GM21381 (cell line): ENCODE data around the gene CD226.
A peak's percentile ranks its signal among the peaks of the same experiment; 100 is the strongest.
"Not testable (repeated sequence)": the region's sequence is repeated elsewhere in the genome, so short reads cannot be mapped to it uniquely, and the experiment has no call there.

Experiments
- ATAC-seq: cut with Tn5 transposase; IDR thresholded peaks from one replicate; pipeline ENCODE4 v1.9.1; 2021; ENCODE audit warnings: mild to moderate bottlenecking, moderate library complexity; ENCODE audit not compliant: unreplicated experiment

The CD226 gene

GRCh38 chr18:69876490-69876889, 71.2 kb downstream of the CD226 start:
- ATAC-seq = no peak

GRCh38 chr18:69874058-69874457, 73.6 kb downstream of the CD226 start:
- ATAC-seq = no peak

- ATAC-seq = no peak
These were observed 75.0 kb downstream of the CD226 start for GRCh38 chr18:69872661-69873060.

- ATAC-seq = no peak
These were observed 76.3 kb downstream of the CD226 start for GRCh38 chr18:69871363-69871762.

GRCh38 chr18:69870736-69871135, 76.9 kb downstream of the CD226 start:
- no peak for ATAC-seq

- ATAC-seq = no peak
These were observed 81.5 kb downstream of the CD226 start for GRCh38 chr18:69866212-69866611.

GRCh38 chr18:69865776-69866175, 81.9 kb downstream of the CD226 start:
- no peak for ATAC-seq

- ATAC-seq = peak; percentile 85
These were observed 82.9 kb downstream of the CD226 start for GRCh38 chr18:69864802-69865201.

GRCh38 chr18:69858897-69859296, 88.8 kb downstream of the CD226 start:
- ATAC-seq = no peak

- ATAC-seq = no peak
These were observed 93.2 kb downstream of the CD226 start for GRCh38 chr18:69854455-69854854.

- ATAC-seq = no peak
These were observed 94.6 kb downstream of the CD226 start for GRCh38 chr18:69853051-69853450.

GRCh38 chr18:69845593-69846506, 101.8 kb downstream of the CD226 start:
- no peak for ATAC-seq

GRCh38 chr18:69844656-69845055, 103.0 kb downstream of the CD226 start:
- ATAC-seq = no peak

GRCh38 chr18:69843015-69843414, 104.7 kb downstream of the CD226 start:
- ATAC-seq = no peak

- no peak for ATAC-seq
These were observed 106.6 kb downstream of the CD226 start for GRCh38 chr18:69841117-69841516.

GRCh38 chr18:69840445-69840844, 107.2 kb downstream of the CD226 start:
- no peak for ATAC-seq

- ATAC-seq = no peak
These were observed 107.7 kb downstream of the CD226 start for GRCh38 chr18:69840001-69840400.

- ATAC-seq = no peak
These were observed 108.2 kb downstream of the CD226 start for GRCh38 chr18:69839497-69839896.

GRCh38 chr18:69838620-69839411, 108.9 kb downstream of the CD226 start:
- no peak for ATAC-seq

- ATAC-seq = no peak
These were observed 109.7 kb downstream of the CD226 start for GRCh38 chr18:69838003-69838402.

- ATAC-seq = not testable (repeated sequence)
These were observed 112.7 kb downstream of the CD226 start for GRCh38 chr18:69834980-69835379.

GRCh38 chr18:69830189-69830588, 117.5 kb downstream of the CD226 start:
- ATAC-seq = no peak
